AG08395 (cell line): Measurements from ENCODE around the gene GRID2.

Experiments
- DNase-seq: peaks from one replicate; pipeline ENCODE4 v3.0.0; 2012; ENCODE audit warnings: mixed read lengths, low spot score

Gene GRID2

GRCh38 chr4:93687304-93687703 is 1383.5 kb downstream of the GRID2 start:
- DNase-seq = no peak

DNA sequence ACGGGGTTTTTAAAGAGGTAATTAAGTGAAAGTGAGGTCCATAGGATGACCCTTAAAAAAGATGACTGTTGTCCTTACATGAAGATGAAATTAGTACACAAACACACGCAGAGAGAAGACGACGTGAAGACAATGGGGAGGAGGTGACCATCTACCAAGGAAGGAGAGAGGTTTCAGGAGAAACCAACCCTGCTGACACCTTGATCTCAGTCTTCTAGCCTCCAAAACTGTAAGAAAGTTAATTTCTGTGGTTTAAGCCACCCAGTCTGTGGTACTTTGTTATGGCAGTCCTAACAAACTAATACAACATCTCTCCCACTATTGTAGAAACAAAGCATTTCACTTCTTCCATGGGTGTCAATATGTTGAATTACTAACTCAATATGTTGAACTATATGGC is 1385.2 kb downstream of the GRID2 start:
- no peak for DNase-seq

- DNase-seq = no peak
These were observed 1389.4 kb downstream of the GRID2 start for GRCh38 chr4:93693141-93693540.

DNA sequence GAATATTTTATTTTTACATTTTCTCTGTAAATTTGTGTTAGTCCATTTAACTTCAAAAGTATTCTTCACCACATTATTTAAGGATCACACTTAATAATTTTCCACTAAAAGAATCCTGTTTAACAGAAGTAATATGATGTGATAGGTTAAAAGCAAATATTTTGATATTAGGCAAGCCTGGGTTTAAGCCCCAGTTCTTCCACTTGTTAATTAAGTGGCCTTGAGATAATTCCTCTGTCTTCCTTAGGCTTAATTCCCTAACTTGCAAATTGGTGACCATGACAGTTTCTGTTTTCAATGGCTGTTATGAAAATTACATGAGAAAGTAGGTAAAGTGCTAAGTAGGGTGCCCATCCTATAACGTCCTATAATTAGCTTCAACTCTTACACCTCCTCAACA is 1394.9 kb downstream of the GRID2 start:
- DNase-seq = no peak

- no peak for DNase-seq
These were observed 1396.8 kb downstream of the GRID2 start for GRCh38 chr4:93700571-93700970.

DNA sequence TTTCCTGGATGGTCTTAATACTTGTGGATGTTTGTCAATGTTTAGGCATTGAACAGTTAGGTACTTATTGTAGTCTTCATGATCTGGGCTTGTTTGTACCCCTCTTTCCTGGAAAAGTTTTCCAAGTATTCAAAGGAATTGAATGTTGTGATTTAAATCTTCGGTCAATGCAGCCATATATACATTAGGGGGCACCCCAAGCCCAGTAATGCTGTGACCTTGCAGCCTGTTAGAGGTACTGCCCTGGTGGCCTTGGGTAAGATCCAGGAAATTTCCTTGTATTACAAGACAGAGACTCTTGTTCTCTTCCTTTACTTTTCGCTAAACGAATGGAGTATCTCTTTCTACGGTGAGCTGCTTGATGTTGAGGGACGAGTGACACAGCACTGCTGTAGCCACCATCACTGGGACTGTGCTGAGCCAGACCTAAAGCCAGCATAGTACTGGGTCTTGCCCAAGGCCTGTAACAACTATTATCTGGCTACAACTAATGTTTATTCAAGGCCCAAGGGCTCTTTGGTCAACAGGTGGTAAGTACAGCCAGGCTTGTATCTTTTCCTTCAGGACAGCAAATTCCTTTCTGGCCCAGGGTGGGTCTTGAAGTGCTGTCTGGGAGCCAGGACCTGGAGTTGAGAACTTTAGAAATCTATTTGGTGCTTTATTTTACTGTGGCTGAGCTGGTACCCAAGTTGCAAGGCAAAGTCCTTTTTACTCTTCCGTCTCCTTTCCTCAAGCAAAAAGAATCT is 1406.5 kb downstream of the GRID2 start:
- no peak for DNase-seq

DNA sequence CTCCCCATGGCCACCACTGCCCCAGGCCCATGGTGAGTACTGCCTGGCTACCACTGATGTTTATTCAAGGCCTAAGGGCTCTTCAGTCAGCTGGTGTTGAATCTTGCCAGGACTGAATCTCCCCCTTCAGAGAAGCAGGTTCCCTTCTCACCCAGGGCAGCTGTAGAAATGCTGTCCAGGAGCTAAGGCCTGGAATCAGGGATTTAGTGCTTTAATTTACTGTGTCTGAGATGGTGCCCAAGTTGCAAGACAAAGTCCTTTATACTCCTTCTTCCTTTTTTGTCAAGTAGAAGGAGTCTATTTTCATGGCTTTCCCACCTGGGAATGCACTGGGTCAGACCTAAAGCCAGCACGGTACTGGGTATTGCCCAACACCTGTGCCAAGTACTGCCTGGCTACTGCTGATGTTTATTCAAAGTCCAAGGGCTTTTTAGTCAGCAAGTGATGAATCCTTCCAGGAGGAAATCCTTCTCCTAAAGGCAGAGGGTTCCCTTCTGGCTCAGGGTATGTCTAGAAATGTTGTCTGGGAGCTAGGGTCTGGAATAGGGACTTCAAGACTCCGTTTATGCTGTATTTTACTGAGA is 1407.2 kb downstream of the GRID2 start:
- DNase-seq = no peak

DNA sequence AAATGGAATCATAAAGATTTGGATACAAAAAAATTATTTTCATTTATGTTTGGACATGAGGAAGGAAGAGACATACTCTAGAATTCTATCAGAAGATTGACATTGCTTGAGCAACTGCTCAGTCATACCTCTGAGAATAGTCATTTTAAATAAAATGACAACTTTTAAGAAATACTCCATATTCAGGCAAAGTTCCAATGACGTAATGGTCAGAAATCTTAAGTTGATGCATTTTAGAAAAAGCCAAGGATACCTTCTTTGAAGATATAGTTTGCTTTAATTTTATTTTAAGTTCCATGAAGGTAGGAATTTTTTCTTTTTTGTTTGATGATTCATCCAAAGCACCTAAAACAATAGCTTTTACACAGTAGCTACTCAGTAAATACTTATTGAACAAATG is 1414.5 kb downstream of the GRID2 start:
- no peak for DNase-seq

DNA sequence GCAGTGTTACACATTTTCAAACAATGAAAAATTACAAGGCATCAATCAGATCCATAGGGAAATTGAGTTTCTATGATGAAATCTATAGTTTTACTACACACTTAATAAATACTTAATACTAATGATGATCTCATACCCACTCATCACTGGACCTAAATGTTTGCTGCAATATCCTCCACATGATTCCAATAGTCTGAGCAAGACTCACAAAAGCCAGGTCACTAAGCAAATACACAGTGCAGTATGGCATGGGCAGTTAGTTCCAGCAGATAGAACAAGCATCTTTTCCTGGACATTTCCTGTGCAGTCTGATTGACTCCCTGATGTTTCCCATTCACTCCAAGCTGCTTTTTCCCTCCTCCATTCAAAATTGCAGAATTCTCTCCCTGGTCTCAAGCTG is 1415.8 kb downstream of the GRID2 start:
- DNase-seq = no peak

GRCh38 chr4:93722446-93722845 is 1418.7 kb downstream of the GRID2 start:
- no peak for DNase-seq

- DNase-seq = no peak
These were observed 1426.5 kb downstream of the GRID2 start for GRCh38 chr4:93730251-93730650.

DNA sequence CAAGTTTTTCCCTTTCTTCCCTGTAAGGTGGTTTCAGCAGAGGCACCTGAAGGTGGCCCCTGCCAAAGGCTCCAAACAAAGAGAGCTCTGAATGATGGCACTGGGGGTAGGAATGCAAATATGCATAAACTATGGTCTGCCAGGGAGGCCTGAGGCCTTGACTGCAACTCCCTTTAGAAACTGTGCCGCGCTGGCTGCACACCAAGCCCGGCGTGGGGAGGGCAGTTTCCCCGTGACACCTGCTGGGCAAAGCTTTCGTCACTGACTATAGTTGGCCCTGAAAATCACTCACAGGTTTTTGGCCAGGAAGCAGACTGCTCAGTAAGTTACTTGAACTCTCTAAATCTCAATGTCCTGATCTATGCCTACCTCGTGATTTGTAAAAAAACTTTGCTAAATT is 1427.0 kb downstream of the GRID2 start:
- no peak for DNase-seq

DNA sequence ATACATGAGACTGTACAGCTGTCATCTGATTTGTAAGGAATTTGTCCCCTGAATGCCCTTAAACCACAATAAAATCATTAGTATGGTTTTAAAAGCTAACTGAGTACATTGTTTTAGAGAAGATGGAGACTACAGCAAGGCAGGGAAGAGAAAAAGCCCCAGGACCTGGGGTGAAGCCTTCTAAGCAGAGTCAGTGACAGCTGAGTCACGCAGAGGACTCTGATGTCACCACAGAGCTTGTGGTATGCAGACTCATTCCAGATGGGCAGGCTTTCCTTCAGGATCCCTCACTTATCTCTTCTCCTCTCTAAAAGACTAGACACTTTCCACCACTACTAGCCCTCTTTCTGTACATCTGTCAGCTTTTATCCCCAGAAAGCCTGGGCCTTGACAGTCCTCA is 1427.7 kb downstream of the GRID2 start:
- no peak for DNase-seq

DNA sequence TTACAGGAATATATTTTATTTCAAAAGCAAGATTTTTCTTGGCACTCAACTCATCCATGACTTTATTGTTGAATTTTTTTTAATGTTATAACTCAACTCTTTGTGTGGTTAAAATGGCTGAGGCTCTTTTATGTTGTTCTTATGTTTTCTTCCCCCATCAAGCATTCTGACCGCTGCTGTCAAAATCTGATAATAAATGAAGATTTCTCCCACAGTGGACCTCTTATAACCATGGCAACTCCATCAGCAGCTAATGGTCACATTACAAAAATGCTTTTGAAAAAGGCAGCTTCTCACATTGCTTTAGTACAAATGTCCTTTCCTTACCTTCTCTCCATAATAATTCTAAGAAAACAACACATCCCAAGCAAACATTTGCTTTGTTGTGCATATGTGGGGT is 1428.7 kb downstream of the GRID2 start:
- no peak for DNase-seq

- no peak for DNase-seq
These were observed 1437.1 kb downstream of the GRID2 start for GRCh38 chr4:93740890-93741289.

- DNase-seq = no peak
These were observed 1439.3 kb downstream of the GRID2 start for GRCh38 chr4:93743022-93743421.

- no peak for DNase-seq
These were observed 1439.9 kb downstream of the GRID2 start for GRCh38 chr4:93743635-93744034.

GRCh38 chr4:93744961-93745360 is 1441.2 kb downstream of the GRID2 start:
- no peak for DNase-seq

- no peak for DNase-seq
These were observed 1442.3 kb downstream of the GRID2 start for GRCh38 chr4:93746031-93746430.

- no peak for DNase-seq
These were observed 1443.5 kb downstream of the GRID2 start for GRCh38 chr4:93747220-93747619.

DNA sequence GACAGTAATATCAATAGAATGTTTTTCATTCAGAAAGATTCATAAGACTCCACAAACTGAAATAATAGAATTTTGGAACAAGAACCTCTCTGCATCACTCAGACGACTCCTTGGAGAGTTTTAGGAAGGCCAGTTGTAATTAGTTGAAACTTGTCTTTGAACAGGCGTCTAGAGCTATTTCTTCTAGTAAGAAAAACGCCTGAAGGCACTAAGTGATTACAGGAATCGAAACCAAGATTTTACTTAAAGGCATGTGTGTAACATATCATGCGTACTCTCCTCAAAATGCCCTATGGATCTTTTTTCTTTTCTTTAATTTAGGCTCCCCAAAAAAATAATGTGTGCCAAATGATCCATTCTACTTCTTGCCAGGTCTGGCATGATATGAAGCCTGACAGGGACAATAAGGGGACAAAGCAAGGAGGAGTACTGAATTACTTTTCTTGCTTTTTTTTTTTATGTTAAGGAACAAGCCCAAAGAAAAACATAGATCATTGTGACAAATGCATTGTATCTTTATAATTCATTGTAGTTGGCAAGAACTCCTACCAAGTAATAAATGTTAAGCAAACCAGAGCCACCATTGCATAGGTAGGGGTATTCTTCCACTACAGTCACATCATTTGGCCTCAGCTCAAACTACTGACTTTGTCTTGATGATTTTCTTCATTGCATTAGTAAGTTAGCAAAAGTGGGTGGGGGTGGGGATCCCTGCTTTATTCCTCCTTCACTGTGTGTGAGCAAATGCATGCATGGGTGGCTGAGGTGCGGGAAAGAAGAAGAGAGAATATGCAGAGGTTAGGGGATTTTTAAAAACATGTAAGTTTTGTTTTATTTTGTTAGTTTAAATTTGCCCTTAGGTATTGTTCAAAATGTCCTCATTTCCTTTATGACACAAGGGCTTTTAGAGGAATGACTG is 1444.9 kb downstream of the GRID2 start:
- no peak for DNase-seq

DNA sequence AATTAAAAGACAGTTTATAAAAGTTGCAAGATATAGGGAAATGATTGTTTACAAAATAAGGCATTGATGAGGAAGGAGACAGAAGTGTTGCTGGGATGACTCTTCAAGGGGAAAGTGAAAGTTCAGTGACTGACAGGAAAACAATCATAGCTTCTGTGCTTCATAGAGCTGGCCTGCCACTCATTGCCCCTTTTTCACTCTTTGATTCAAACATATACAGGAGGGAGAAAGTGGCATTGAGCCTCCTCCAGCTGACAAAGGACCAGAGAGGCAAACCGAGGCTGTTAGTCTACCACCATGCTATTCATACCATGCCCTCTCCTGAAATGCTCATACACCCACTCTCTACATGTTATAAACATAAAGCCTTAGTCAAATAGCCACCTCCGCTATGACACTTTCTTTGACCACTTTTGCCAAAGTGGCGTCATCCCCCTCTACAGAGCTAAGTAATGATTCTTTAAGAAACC is 1445.6 kb downstream of the GRID2 start:
- DNase-seq = no peak

- no peak for DNase-seq
These were observed 1447.6 kb downstream of the GRID2 start for GRCh38 chr4:93751411-93751810.
